ENCODE results near the gene NONO. TPM values are rescaled to one million over a fixed set of nuclear protein-coding genes. Genes with fewer than 3 reads are reported as not detected.
"Not testable (repeated sequence)": the region's sequence is repeated elsewhere in the genome, so short reads cannot be mapped to it uniquely, and the experiment has no call there.

The NONO gene
- polyA plus RNA-seq, 1 experiment: 233 TPM

GRCh38 chrX:71302461-71303213, 19.2 kb downstream of the NONO start:
- no peak for TF ChIP-seq CTCF (IDR thresholded peaks at IDR 0.05; ENCODE audit: insufficient read depth, low read depth, low read length)
- ChIA-PET CTCF (no interaction called here), POLR2A (no interaction called here)
- Histone ChIP-seq H3K4me3 (ENCODE audit: low read depth, low read length) (no peak overlapping the region), H3K36me3 (ENCODE audit: control insufficient read depth, insufficient read depth, low read length) (peaks cover 7% of the 10 kb centered on the region), H3K27me3 (ENCODE audit: control insufficient read depth, insufficient read depth, low read length) (no peaks in the 10 kb centered on the region)
- no peak for DNase-seq (ENCODE audit: low read depth)

DNA sequence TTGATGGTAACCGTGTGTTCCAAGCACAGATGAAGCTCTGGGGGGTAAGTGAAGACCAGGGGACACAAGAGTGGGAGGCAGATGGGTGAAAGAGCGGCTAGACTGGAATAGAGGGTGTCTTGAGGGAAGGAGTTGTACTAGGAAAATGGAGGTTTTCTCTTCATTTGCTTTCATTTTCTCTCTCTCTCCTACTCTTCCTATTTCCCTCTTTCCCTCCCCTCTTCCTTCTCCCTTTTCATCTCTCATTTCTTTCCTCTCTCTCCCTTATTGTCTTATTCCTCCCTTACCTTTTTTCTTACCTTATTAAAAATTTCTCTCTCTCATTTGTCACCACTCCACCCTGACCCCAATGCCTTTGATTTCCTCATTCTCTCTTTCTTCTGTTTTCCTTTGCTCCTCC, 21.1 kb downstream of the NONO start:
- no peaks in the 10 kb centered on the region for H3K27me3 ChIP-seq (ENCODE audit: control insufficient read depth, insufficient read depth, low read length)
- TF ChIP-seq CTCF (IDR thresholded peaks at IDR 0.05; ENCODE audit: insufficient read depth, low read depth, low read length): no peak
- no peak for DNase-seq (ENCODE audit: low read depth)
- H3K36me3 ChIP-seq (ENCODE audit: control insufficient read depth, insufficient read depth, low read length): peaks cover 2% of the 10 kb centered on the region; the same call in 1 of the 2 replicates
- POLR2A ChIA-PET: no interaction called here
- CTCF ChIA-PET: no interaction called here
- H3K4me3 ChIP-seq (ENCODE audit: low read depth, low read length): no peak overlapping the region

DNA sequence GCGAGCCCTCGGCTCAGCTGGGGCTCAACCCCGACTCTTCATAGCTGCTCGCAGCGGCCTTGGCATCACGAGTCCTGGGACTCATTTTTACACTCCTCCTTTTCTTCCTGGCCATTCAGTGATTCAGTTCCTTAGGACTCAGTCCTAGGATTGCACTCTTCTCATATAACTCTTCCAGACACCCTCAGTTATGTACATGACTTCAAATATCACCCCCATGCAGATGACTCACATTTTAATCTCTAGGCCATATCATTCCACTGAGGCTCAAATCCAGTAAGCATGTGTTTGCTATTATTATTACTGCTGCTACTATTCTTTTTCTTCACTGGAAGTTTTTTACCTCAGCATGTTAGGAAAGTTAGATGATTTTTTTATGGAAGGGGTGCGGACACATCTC, 32.5 kb downstream of the NONO start:
- CTCF ChIA-PET: no interaction called here
- POLR2A ChIA-PET: no interaction called here

GRCh38 chrX:71316959-71317358, 33.5 kb downstream of the NONO start:
- H3K27me3 ChIP-seq (ENCODE audit: control insufficient read depth, insufficient read depth, low read length); POLR2A ChIA-PET; DNase-seq (ENCODE audit: low read depth); CTCF ChIA-PET; H3K36me3 ChIP-seq (ENCODE audit: control insufficient read depth, insufficient read depth, low read length); H3K4me3 ChIP-seq (ENCODE audit: low read depth, low read length): not testable (repeated sequence)

More for the DNA sequence above, 32.5 kb downstream of the NONO start:
- TF ChIP-seq CTCF (IDR thresholded peaks at IDR 0.05; ENCODE audit: insufficient read depth, low read depth, low read length): no peak
- DNase-seq (ENCODE audit: low read depth): peak; percentile 48
- Histone ChIP-seq H3K27me3 (ENCODE audit: control insufficient read depth, insufficient read depth, low read length) (no peaks in the 10 kb centered on the region), H3K4me3 (ENCODE audit: low read depth, low read length) (no peak overlapping the region), H3K36me3 (ENCODE audit: control insufficient read depth, insufficient read depth, low read length) (no peaks in the 10 kb centered on the region)

DNA sequence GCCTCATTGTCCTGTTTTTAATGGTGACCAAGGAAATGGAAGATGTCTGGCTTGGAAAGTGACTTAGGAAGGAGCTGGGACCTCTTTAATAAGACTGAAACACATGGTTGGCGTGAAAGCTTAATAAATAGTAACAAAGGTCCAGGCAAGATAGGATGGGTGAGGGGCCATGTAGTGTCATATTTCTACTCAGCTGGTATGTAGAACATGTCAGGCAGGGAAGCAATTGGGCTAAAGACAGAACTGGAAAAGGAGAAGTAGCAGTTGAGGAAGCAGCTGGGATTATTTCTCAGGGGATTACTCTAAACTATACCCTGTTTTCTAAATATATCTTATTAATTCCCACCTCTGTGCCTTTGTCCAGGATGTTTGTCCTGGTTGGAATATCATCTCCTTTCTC, 36.7 kb downstream of the NONO start:
- no peaks in the 10 kb centered on the region for H3K27me3 ChIP-seq (ENCODE audit: control insufficient read depth, insufficient read depth, low read length)
- no peak for DNase-seq (ENCODE audit: low read depth)

More for the DNA sequence above, 36.7 kb downstream of the NONO start:
- no peak for TF ChIP-seq CTCF (IDR thresholded peaks at IDR 0.05; ENCODE audit: insufficient read depth, low read depth, low read length)
- no peaks in the 10 kb centered on the region for H3K36me3 ChIP-seq (ENCODE audit: control insufficient read depth, insufficient read depth, low read length)
- H3K4me3 ChIP-seq (ENCODE audit: low read depth, low read length): no peak overlapping the region
- ChIA-PET CTCF (no interaction called here), POLR2A (no interaction called here)

All from BJ (cell line).